Activated naive CD4-positive, alpha-beta T cell treated with Interleukin-2 at 50 U/mL for 16 hours (primary cell): ENCODE data around the gene ZNF232.
"Not testable (repeated sequence)": the region's sequence is repeated elsewhere in the genome, so short reads cannot be mapped to it uniquely, and the experiment has no call there.

Experiments
- DNase-seq: peaks from one replicate; pipeline ENCODE4 v3.0.0-alpha.2; 2020

Gene ZNF232

DNA sequence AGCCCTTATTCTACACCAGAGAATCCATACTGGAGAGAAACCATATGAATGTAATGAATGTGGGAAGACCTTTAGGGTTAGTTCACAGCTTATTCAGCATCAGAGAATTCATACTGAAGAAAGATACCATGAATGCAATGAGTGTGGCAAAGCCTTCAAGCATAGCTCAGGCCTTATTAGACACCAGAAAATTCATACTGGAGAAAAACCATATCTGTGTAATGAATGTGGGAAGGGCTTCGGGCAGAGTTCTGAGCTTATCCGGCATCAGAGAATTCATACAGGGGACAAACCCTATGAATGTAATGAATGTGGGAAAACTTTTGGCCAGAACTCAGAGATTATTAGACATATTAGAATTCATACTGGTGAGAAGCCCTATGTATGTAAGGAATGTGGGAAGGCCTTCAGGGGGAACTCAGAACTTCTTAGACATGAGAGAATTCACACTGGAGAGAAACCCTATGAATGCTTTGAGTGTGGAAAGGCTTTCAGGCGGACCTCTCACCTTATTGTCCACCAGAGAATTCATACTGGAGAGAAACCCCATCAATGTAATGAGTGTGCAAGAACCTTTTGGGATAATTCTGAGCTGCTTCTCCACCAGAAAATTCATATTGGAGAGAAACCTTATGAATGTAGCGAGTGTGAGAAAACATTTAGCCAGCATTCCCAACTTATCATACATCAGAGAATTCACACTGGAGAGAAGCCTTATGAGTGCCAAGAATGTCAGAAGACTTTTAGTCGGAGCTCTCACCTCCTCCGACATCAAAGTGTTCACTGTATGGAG lies 19.3 kb downstream of the ZNF232 start:
- DNase-seq, result no peak

DNA sequence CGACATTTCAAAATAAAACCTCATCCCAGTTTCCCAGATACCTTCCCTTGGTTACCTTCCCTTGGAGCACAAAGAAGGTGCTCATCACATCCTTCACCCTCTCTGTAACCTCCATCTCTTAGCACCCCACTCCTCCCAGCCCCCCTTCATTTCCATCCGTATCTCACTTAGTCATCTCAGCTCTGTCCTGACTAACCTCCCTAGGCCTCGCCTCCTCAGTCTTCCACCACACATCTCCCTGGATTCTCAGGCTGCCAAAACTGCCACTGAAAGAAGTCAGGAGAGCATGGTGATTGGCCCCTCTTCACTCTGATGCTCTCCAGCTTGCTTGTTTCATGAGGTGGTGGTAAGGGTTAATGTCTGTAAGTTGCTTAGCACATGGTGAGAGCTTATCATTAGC lies 31.1 kb downstream of the ZNF232 start:
- DNase-seq, result no peak

GRCh38 chr17:5078106-5079028 lies 33.3 kb downstream of the ZNF232 start, which contains the start of gene ZFP3:
Gene ZFP3, plus strand, starts transcription at chr17:5078467. Its CDS starts 13,038 bp downstream, at chr17:5091505.
- peak; percentile 79 for DNase-seq

DNA sequence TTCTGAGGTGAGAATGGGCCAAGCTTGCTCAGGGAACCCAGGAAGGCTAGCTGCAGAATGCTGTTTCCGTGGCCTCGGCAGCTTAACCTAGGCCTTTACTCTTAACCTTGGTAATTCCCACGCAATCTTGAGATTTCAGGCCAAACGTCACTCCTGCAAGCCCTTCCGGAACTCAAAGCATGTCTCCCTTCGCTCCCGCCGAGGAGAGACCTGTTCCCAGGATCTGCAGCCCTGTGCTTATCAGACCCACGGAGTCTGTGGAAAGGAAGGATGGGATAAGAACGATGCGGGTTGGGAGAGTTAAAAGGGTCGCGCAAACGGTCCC lies 33.9 kb downstream of the ZNF232 start:
- no peak for DNase-seq

GRCh38 chr17:5077275-5077674 lies 34.4 kb downstream of the ZNF232 start:
- not testable (repeated sequence) for DNase-seq

GRCh38 chr17:5075472-5075871 lies 36.2 kb downstream of the ZNF232 start:
- not testable (repeated sequence) for DNase-seq

- no peak for DNase-seq
These were observed 42.0 kb downstream of the ZNF232 start for GRCh38 chr17:5069724-5070123.

DNA sequence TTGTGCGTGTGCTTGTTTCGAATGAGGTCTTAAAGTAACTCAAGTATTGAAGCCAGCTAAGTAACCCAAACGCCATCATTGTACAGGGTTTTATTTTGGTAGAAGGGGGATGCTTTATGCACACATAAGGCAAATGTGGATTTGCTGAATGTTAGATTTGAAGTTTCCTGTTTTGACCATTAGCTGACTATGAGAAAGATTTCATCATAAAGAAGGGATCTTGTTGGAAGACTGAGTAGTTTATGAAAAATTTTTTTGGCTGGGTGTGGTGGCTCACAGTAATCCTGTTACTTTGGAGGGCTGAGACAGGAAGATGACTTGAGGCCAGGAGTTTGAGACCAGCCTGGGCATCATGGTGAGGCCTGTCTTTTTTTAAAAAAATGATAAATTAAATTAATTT lies 43.4 kb downstream of the ZNF232 start:
- no peak for DNase-seq

GRCh38 chr17:5065227-5065744 lies 46.4 kb downstream of the ZNF232 start:
- no peak for DNase-seq
